NCI-H128 (cell line): ENCODE results near the gene AARSD1.
"Not testable (repeated sequence)": the region's sequence is repeated elsewhere in the genome, so short reads cannot be mapped to it uniquely, and the experiment has no call there.

Source experiments
- DNase-seq: peaks from one replicate; lab custom pipeline; 2025; ENCODE audit not compliant: unreplicated experiment; lab: John Stamatoyannopoulos, UW

Gene AARSD1

DNA sequence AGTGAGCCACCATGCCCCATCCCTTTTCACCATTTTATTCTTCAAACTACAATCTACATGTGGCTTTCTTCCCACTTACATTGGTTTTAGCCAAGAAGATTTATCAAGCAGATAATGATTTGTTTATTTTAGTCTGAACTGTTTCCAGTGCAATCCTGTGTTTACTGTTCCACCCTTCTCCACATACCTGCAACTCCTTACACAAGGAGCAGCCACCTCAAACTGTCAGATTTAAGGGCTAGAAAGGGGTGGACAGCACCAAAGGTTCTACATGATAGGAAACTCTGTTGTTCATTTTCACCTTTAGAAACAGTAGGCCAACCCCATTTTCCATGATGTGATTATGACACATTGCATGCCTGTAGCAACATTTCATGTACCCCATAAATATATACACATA, 18.0 kb upstream of the AARSD1 start:
- DNase-seq, result no peak

DNA sequence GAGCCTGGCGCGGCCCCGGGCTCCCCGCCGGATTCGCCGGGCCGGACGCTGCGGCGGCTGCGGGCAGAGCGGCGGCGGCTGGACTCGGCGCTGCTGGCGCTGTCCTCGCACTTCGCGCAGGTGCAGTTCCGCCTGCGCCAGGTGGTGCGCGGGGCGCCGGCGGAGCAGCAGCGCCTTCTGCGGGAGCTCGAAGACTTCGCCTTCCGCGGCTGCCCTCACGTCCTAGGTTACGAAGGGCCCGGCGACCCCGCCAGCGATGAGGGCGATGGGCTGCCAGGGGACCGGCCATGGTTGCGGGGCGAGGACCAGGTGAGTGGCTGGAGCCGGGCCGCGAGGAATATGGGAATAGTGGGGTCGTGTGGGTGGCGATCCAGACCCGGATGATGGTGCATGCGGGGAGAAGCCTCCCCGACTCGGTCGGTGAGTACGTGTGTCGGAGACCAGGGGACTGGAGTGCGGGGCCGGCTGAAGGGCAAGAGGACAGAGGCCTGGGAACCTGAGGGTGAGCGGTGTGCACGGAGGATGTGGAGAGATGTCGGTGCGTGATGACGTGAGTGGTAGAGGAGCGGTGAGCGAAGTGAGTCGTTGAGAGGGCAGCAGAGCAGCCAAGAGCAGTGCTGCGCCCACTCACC, 16.6 kb upstream of the AARSD1 start:
- DNase-seq, result no peak

DNA sequence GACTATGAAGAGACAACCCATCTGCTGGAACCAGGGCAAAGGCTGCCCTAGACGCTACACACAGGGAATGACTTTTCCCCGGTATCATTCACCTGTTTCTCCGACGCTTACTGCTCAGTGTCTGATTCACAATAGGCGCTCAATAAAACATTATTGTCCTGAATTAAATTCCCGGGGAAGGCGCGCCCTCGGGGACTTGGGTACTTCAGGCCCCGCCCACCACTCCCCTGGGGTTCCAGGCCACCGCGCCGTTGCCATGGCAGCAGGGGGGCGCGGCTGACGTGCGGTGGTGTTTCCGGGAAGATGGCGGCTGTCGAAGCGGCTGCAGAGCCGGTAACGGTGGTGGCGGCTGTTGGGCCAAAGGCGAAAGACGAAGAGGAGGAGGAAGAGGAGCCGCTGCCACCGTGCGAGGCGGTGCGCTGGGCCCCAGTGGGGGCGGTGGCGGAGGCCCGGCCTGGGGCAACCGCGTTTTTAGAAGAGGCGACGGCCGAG, 16.1 kb upstream of the AARSD1 start, which contains the start of gene RUNDC1:
Gene RUNDC1, plus strand, starts transcription at position 292 of the 492 bp plus-strand sequence. Its CDS starts 12 bp downstream, at position 304.
- peak; percentile 61 for DNase-seq

DNA sequence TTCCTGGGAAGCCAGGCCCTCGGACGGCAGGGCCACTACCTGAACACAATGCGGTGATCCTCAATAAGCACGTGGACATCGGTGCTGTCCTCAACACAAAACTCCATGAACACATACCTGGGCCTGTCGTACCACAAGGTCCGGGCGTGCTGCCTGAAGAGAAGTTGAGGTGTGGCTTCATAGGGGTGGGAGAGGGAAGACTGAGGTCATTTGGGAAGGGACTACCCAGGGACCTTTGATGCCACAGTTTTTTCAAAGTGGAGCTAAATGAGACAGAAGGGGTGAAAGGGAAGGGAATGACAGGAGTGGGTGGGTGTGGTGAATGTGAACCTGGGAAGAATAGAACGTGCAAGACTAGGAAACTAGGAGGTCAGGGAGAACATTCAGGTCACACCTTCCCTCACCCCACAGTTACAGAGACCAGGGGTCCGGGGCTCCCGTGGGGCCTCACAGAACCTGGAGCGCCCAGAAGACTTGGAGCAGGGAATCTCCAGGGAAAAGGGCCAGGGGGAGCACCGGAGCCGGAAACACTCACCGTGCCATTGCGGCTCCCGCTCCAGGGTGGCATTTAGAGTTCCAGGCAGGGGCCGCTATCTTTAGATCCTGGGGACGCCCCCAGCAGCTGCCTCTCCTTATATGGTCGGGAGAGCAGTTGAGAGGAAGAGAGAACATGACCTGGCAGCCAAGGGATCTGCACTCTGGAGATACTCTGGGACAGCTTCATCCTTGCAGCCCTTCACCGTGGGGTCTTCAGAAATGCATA, 15.4 kb upstream of the AARSD1 start, which contains the start of gene PTGES3L:
Gene PTGES3L, minus strand, starts transcription at position 570 of the 763 bp plus-strand sequence. Its CDS starts 27 bp downstream, at position 543.
- no peak for DNase-seq

DNA sequence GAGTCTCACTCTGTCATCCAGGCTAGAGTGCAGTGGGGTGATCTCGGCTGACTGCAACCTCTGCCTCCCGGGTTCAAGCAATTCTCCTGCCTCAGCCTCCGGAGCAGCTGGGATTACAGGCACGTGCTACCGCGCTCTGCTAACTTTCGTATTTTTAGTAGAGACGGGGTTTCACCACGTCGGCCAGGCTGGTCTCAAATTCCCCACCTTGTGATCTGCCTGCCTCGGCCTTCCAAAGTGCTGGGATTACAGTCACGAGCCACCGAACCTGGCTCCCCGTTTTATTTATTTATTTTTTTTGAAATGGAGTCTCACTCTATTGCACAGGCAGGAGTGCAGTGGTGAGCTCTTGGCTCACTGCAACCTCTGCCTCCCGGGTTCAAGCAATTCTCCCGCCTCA, 11.4 kb upstream of the AARSD1 start:
- not testable (repeated sequence) for DNase-seq

DNA sequence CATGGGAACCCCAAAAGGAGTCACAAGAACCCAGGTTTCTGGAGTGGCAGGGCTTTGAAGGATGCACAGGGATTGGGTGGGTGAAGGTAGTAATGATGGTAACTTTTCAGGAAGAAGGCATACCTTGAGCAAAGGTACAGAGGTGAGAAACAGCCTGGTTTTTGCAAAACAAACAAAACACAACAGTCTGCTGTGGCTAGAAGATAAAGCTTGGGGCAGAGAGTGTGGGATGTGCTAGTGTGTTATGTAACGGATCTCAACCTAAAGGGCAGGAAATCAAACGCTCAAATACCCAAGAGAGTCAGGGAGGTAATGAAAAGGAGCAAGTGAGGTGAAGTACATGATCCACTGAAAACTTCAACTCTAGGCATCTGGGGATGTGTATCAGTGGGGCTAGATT, 11.0 kb upstream of the AARSD1 start:
- no peak for DNase-seq

DNA sequence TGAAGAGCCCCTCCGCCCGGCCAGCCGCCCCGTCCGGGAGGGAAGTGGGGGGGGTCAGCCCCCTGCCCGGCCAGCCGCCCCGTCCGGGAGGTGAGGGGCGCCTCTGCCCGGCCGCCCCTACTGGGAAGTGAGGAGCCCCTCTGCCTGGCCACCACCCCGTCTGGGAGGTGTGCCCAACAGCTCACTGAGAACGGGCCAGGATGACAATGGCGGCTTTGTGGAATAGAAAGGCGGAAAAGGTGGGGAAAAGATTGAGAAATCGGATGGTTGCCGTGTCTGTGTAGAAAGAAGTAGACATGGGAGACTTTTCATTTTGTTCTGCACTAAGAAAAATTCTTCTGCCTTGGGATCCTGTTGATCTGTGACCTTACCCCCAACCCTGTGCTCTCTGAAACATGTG, 9.1 kb upstream of the AARSD1 start:
- DNase-seq, result not testable (repeated sequence)

DNA sequence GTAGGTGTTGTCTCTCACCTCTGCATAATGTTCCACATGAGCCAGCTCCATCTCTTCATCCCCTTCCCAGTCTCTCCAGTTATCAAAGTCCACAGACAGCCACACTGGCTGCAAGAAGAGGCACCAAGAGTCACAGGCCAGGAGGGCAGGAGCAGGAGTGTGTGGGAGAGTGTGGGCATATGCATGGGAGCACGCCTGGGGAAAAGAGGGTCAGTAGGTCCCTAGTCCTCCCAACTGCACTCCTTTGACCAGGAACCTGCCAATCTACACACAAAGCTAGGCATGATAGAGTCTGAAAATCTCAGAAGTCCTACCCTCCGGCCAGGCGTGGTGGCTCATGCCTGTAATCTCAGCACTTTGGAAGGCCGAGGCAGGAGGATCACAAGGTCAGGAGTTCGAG, 7.3 kb upstream of the AARSD1 start:
- DNase-seq, result no peak

DNA sequence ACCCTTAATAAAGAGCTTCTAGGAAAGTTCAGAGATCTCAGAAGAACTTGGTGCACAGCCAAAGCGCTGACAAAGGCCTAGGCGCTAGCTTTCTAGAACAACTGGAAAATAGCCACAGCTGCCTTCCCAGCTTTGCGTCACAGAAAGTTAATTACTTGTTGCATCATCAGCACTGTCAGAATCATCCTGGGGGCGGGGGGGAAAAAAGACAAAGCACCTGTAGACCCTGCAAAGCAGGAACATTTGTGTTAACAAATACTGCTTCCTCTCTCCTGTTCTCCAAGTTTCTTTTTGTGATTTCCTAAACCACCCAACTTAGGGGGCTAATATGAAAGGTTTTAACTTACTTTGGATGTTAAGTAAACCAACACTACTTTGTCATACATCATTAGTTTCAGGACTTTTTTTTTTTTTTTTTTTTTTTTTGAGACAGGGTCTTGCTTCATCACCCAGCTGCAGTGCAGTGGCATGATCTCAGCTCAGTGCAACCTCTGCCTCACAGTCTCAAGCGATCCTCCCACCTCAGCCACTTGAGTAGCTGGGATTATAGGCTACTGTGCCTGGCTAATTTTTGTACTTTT, 4.8 kb upstream of the AARSD1 start:
- DNase-seq, result no peak

DNA sequence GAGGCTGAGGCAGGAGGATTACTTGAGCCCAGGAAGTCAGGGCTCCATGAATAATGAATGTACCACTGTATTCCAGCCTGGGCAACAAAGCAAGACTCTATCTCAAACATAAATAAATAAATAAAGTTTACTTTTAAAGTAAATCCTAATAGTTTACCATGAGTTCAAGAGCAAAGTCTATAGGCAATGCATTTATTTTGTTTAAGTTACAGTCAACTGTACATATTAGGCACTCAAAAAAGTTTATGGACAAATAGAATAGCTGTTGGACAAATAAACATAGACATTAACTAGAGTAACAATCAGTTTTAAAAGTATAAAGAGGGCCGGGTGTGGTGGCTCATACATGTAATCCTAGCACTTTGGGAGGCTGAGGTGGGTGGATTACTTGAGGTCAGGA, 3.7 kb upstream of the AARSD1 start:
- no peak for DNase-seq

DNA sequence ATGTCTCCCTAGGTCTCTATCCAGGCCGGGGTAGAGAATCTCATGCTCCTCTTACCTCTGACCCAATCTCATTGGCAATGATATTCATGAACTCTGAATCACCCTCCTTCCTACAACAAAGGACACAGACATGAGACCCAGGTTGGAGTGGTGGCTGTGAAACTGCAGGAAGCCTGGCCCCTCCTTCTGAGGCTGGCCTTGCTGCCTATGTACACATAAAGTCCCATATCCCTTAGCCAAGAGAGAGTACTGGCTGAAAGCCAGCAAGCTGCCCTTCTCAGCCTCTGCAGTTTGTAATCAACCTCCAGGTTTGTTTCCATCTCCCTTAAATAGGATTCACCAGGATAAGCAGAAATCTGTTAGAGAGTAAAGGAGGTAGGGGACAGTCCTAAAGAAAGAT, 10.6 kb downstream of the AARSD1 start:
- no peak for DNase-seq

DNA sequence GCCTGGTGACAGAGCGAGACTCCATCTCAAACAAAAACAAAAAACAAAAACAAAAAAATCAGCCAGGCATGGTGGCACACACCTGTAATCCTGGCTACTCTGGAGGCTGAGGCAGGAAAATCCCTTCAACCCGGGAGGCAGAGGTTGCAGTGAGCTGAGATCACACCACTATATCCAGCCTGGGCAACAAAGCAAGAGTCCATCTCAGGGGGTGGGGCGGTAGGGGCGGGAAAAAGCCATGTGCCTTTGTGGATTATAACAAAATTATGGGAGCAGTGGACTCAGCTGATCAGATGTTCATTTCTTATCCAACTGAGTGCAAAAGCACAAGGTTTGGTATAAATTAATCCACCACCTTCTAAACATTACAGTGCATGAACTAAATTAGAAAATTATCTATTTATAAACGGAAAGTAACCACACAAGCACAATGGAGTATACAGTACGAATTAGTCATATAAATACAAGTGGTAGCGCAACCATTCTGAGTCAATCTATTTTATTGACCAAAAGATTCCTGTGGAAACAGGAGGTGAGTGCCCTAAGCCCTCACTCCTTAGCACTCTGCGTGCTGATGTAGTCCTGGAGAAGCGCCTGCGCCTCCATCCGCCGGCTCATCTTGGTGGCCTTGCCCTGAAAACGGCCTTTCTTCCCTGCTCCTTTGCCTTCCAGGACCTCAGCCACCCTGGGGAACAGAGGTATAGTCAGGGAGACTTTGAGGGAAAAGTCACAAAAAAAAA, 14.0 kb downstream of the AARSD1 start:
- DNase-seq, result no peak

DNA sequence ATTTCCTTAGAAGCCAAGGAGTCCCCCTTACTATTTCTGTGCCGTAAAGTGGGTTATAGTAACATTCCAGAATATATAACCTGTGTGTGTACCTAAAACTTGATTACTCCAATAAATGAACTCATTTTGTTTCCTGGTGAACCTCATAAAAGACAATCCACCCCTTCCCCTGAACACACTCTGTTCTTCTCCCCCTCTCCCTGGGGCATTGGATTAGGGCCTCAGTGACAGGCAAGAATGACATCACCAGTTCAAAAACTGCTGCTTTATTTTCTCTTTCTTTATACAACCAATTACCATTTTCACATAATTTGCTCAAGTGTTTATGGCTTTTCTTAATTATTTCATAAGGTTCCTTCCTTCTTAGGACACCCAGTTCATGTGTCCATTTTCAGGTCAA, 17.4 kb downstream of the AARSD1 start:
- no peak for DNase-seq

DNA sequence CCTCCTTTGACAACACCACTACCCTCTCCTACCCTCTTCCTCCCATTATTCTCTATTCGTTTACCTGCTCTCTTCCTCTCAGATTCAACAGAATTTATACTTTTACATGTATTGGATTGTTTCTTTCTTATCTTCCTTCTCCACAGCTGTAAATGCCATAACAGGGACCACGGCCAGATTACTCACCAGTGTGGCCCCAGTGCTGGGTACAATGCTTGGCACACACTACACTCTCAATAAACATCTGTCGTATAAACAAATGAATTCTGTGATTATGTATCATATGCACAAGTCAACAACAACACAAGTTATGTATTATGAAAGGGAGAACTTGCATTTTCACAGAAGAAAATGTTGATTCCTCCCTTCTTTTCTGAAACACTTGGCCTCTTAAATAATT, 20.0 kb downstream of the AARSD1 start:
- DNase-seq, result no peak

DNA sequence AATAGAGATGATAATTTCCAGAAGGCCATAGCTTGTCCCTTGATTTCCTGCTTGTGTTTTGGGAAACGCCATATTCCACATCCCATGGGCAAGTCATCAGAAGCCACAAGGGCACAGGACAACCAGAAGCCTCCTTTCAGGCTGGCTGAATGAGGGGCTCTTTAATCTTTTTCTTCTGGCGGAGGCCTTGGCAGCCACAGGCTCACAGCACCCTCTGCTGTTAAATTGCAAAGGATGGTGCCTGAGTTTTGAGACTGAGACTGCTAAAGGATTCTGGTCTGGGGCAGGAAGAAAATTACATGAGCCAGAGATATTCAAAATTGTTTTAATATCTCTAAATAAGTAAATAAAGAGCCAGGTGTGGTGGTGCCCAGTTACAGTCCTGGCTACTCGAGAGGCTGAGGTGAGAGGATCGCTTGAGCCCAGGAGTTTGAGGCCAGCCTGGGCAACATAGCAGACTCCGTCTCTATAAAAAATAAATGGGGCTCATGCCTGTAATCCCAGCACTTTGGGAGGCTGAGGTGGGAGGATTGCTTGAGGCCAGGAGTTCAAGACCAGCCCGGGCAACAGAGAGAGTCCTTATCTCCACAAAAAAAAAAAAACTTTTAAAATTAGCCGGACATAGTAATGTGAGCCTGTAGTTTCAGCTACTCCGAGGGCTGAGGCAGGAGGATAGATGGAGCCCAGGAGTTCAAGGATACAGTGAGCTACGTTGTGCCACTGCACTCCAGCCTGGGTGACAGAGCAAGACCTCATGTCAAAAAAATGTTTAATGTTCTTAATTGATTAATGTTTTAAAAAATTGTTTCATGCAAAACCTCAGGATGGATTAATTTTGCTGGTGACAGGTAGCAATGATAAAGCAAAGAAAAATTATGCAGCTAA, 26.3 kb downstream of the AARSD1 start:
- DNase-seq, result no peak

DNA sequence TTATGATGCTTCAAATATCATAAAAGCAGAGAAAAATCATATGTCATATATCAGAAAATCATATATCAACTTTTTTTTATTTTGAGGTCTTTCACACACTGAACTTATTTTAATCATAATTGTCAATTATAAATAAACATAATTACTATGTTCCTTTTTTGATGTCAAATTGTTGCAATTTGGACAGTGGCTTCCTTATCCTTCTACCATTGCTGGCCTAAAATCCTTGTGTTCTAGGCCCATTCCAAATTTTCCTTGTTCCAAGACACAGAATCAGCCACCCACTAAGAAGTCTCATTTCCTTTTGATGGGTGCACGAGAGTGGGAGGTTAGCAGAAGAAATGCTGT, 34.8 kb downstream of the AARSD1 start:
- no peak for DNase-seq

DNA sequence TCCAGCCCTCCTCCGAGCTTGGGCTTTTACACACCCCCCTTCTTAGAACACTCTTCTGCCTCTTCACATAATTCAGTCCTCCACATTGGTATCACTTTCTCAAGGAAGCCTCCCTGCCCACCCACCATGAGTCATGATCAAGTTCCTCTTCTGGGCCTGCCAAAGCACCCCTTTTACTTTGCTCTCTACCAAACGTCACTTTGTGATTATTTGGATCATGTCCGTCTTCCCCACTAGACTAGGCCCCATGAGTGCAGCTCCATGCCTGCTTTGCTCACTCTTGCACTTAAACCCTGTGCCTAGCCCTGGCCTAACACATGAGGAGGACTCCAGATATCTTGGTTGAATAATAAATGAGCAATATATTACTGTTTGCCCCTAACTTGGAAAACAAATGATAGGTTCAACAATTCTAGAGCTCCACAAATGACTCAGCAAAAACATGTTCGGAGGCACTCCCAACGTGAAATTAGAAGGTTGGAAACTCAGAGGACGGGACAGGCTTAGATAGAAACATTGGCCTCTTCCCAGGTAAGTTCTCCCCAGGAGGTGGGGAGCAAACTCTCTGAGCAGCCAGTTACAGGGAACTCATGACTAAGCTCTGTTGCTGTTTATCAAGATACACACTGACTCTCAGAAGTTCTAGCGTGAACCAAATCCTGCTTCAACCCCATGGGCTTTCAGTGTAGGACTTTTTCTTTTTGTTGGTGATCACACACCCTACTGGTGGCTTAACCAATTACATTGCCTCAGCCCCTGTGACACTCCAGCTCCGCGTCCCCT, 35.3 kb downstream of the AARSD1 start:
- no peak for DNase-seq

DNA sequence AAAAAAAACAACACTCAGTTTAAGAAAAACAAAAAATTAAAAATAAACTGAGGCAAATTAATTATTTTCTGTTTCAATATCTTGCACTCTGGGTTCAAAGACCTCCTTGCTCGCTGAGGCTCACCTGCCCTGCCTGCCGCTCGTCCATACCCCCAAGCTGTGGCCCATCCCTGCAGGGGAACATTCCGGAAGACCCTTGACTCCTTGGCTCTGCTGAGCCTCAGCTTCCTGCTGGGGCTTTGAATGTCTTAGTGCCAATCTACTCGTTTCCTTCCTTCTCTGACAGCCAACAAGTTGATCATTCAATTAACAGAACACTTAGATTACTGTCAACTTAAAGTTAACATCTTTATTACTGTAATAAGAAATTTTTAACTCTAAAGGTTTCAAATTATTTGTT, 39.4 kb downstream of the AARSD1 start:
- no peak for DNase-seq

DNA sequence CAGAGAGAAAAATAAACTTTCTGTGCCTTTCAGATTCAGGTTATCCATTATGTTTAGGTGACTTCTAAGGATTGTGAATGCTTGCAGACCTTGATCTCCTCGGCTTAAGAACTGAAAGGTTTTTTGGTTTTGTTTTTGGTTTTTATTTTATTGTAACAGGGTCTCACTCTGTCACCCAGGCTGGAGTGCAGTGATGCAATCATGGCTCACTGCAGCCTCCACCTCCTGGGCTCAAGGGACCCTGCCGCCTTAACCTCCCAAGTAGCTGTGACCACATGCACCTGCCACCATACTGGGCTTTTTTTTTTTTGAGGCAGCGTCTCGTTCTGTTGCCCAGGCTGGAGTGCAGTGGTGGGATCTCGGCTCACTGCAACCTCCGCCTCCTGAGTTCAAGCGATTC, 40.8 kb downstream of the AARSD1 start:
- not testable (repeated sequence) for DNase-seq

DNA sequence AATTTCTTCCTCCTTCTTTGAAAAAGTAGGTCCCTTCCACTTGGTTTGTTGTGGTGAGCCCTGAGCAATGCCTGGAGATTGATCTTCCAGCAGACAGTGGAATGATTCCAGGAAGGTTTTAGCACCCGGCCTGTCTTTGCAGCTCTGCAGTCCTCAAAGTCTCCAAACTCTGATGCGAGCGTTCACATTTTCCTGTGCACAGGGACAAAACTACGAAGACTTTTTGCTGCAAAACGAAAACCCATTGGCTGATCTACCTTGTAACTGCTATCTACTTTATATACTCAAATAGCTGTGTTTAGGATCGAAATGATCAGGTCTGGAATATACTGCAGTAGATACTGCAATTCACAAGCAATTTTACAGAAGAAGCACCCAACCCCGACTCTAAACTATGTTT, 42.0 kb downstream of the AARSD1 start:
- DNase-seq, result no peak
